HEK293 (cell line): Measurements from ENCODE around the gene PCYOX1L.

Experiments used
- CTCF ChIA-PET: fragments of 350-600 bp; formaldehyde crosslinking; extraction: SDS; loops from one replicate; lab custom pipeline; 2021; ENCODE audit warnings: antibody characterized with exemption; lab: Yijun Ruan, JAX
- POLR2A ChIA-PET: fragments of 300-600 bp; formaldehyde crosslinking; extraction: SDS; loops from one replicate; lab custom pipeline; 2020; ENCODE audit warnings: antibody characterized with exemption, inconsistent platforms; lab: Yijun Ruan, JAX
- H3K27ac ChIP-seq: fragments of 200-500 bp; sonication (Bioruptor generic); 2 replicates; pipeline ENCODE4 v1.5.1; 2014; ENCODE audit warnings: low read depth, low read length, control low read depth, inconsistent platforms; ENCODE audit errors: extremely low read depth
- H3K36me3 ChIP-seq, 2 experiments: fragments of 200-500 bp in 1 of 2; sonication (Bioruptor generic) in 1 of 2; 1 replicate in 1 of 2; 2 replicates in 1 of 2; pipeline ENCODE4 v1.5.1; 2014 to 2017; ENCODE audit warnings: inconsistent platforms in 2 of 2, low read length in 2 of 2; ENCODE audit not compliant: control insufficient read depth in 2 of 2, insufficient read depth in 1 of 2
- H3K4me1 ChIP-seq: fragments of 200-500 bp; sonication (Bioruptor generic); 2 replicates; pipeline ENCODE4 v1.5.1; 2014; ENCODE audit warnings: mild to moderate bottlenecking, low read length, inconsistent platforms; ENCODE audit not compliant: control insufficient read depth, insufficient read depth
- H3K4me3 ChIP-seq: 2 replicates; pipeline ENCODE4 v1.5.1; 2011; ENCODE audit warnings: low read depth, mild to moderate bottlenecking, control low read depth, low read length, moderate library complexity
- H3K9me3 ChIP-seq: fragments of 200-500 bp; sonication (Bioruptor generic); 2 replicates; pipeline ENCODE4 v1.5.1; 2014; ENCODE audit warnings: low read depth, low read length, inconsistent platforms; ENCODE audit not compliant: control insufficient read depth, insufficient read depth
- BCL11A ChIP-seq: fragments of 450-650 bp; formaldehyde crosslinking; IDR thresholded peaks from 2 replicates; pipeline ENCODE4 v1.5.1; 2016; ENCODE audit warnings: low read depth, missing biosample characterization, missing genetic modification characterization
- CTCF ChIP-seq: fragments of 450-650 bp; formaldehyde crosslinking; IDR thresholded peaks from 2 replicates; pipeline ENCODE4 v1.5.1; 2016; ENCODE audit warnings: missing biosample characterization, missing genetic modification characterization
- MZF1 ChIP-seq: fragments of 450-650 bp; formaldehyde crosslinking; IDR thresholded peaks from 2 replicates; pipeline ENCODE4 v1.5.1; 2017; ENCODE audit warnings: missing biosample characterization, missing genetic modification characterization, borderline replicate concordance
- OSR2 ChIP-seq: fragments of 450-650 bp; formaldehyde crosslinking; IDR thresholded peaks from 2 replicates; pipeline ENCODE4 v1.5.1; 2016; ENCODE audit warnings: missing biosample characterization, missing genetic modification characterization
- PRDM10 ChIP-seq: fragments of 450-650 bp; formaldehyde crosslinking; IDR thresholded peaks from 2 replicates; pipeline ENCODE4 v1.5.1; 2016; ENCODE audit warnings: missing biosample characterization, missing genetic modification characterization
- ZNF248 ChIP-seq: fragments of 450-650 bp; formaldehyde crosslinking; IDR thresholded peaks from 2 replicates; pipeline ENCODE4 v1.5.1; 2017; ENCODE audit warnings: missing biosample characterization, missing genetic modification characterization
- ZNF366 ChIP-seq: fragments of 450-650 bp; formaldehyde crosslinking; conservative IDR thresholded peaks from 2 replicates; pipeline ENCODE4 v1.5.1; 2016; ENCODE audit warnings: missing biosample characterization, missing genetic modification characterization
- ZNF394 ChIP-seq: fragments of 450-650 bp; formaldehyde crosslinking; IDR thresholded peaks from 2 replicates; pipeline ENCODE4 v1.5.1; 2016; ENCODE audit warnings: missing biosample characterization, missing genetic modification characterization, mild to moderate bottlenecking, moderate library complexity, borderline replicate concordance
- ZNF585B ChIP-seq: fragments of 450-650 bp; formaldehyde crosslinking; IDR thresholded peaks from 2 replicates; pipeline ENCODE4 v1.5.1; 2016; ENCODE audit warnings: missing biosample characterization, missing genetic modification characterization
- ZNF600 ChIP-seq: fragments of 450-650 bp; formaldehyde crosslinking; IDR thresholded peaks from 2 replicates; pipeline ENCODE4 v1.5.1; 2016; ENCODE audit warnings: missing biosample characterization, missing genetic modification characterization
- ZNF621 ChIP-seq: fragments of 450-650 bp; formaldehyde crosslinking; IDR thresholded peaks from 2 replicates; pipeline ENCODE4 v1.5.1; 2017; ENCODE audit warnings: missing biosample characterization, missing genetic modification characterization
- ZNF639 ChIP-seq: fragments of 450-650 bp; formaldehyde crosslinking; IDR thresholded peaks from 2 replicates; pipeline ENCODE4 v1.5.1; 2016; ENCODE audit warnings: missing biosample characterization, missing genetic modification characterization
- ZNF654 ChIP-seq: fragments of 450-650 bp; formaldehyde crosslinking; IDR thresholded peaks from 2 replicates; pipeline ENCODE4 v1.5.1; 2016; ENCODE audit warnings: low read depth, missing biosample characterization, missing genetic modification characterization
- ZNF76 ChIP-seq: fragments of 450-650 bp; formaldehyde crosslinking; IDR thresholded peaks from 2 replicates; pipeline ENCODE4; 2016; ENCODE audit warnings: low read depth, missing biosample characterization, missing genetic modification characterization, borderline replicate concordance

Gene PCYOX1L

GRCh38 chr5:149370878-149371277, 13.0 kb downstream of the PCYOX1L start:
- ChIA-PET CTCF (interaction anchor here (0.7 to 15.5 kb wide), 16 partner anchors 9 to 97 kb away, joined by 3 to 212 read pairs (median 6); partner anchors contain the start of genes IL17B and PCYOX1L), POLR2A (no interaction called here)
- Histone ChIP-seq H3K4me1 (no peaks in the 10 kb centered on the region), H3K9me3 (no peaks in the 10 kb centered on the region), H3K4me3 (no peak overlapping the region), H3K27ac (no peak overlapping the region), H3K36me3 (peaks cover 0 to 6% of the 10 kb centered on the region in 2 experiments; a peak in 1 of 3 replicates)
- TF ChIP-seq MZF1 (tag by site-specific recombination): no peak
- TF ChIP-seq PRDM10 (tag by site-specific recombination): peak; percentile 83

GRCh38 chr5:149371296-149371962, 13.6 kb downstream of the PCYOX1L start:
- POLR2A ChIA-PET: interaction anchor here (0.6 to 1.5 kb wide), 6 partner anchors 8 to 51 kb away, joined by 3 to 9 read pairs (median 4); partner anchors contain the start of genes GRPEL2 and PCYOX1L
- TF ChIP-seq ZNF585B (tag by site-specific recombination): no peak
- no peak for TF ChIP-seq BCL11A (tag by site-specific recombination)
- peak; percentile 53 for TF ChIP-seq ZNF366 (tag by site-specific recombination)
- TF ChIP-seq CTCF: peak; percentile 73
- peak; percentile 61 for TF ChIP-seq ZNF654 (tag by site-specific recombination)
- TF ChIP-seq ZNF600 (tag by site-specific recombination): peak; percentile 59; the same call in 1 of the 2 replicates
- TF ChIP-seq ZNF248 (tag by site-specific recombination): no peak
- no peak for TF ChIP-seq ZNF621 (tag by site-specific recombination)
- TF ChIP-seq ZNF639: no peak
- CTCF ChIA-PET: interaction anchor here (0.6 to 15.5 kb wide), 34 partner anchors 8 to 1389 kb away, joined by 3 to 212 read pairs (median 4); partner anchors contain the start of genes IL17B and PCYOX1L
- H3K36me3 ChIP-seq: peaks cover 0 to 6% of the 10 kb centered on the region in 2 experiments; a peak in 1 of 3 replicates
- no peaks in the 10 kb centered on the region for H3K9me3 ChIP-seq
- H3K4me3 ChIP-seq: no peak overlapping the region
- no peak overlapping the region for H3K27ac ChIP-seq
- no peaks in the 10 kb centered on the region for H3K4me1 ChIP-seq

- H3K4me1 ChIP-seq: no peaks in the 10 kb centered on the region
- TF ChIP-seq OSR2 (tag by site-specific recombination): no peak
- peak; percentile 44; the same call in 1 of the 2 replicates for TF ChIP-seq ZNF394 (tag by site-specific recombination)
- TF ChIP-seq ZNF76 (tag by site-specific recombination): no peak
- H3K9me3 ChIP-seq: no peaks in the 10 kb centered on the region
- POLR2A ChIA-PET: interaction anchor here (0.6 to 1.5 kb wide), 6 partner anchors 8 to 51 kb away, joined by 3 to 9 read pairs (median 4); partner anchors contain the start of genes GRPEL2 and PCYOX1L
- CTCF ChIA-PET: interaction anchor here (0.6 to 15.5 kb wide), 31 partner anchors 8 to 1389 kb away, joined by 3 to 212 read pairs (median 4); partner anchors contain the start of genes IL17B and PCYOX1L
- no peak overlapping the region for H3K27ac ChIP-seq
- peaks cover 0 to 6% of the 10 kb centered on the region in 2 experiments; a peak in 1 of 3 replicates for H3K36me3 ChIP-seq
- H3K4me3 ChIP-seq: no peak overlapping the region
Observed at GRCh38 chr5:149372076-149372795, 14.4 kb downstream of the PCYOX1L start.
